Lower leg skin (tissue), 4 donors: ENCODE results near the gene TNFAIP8. TPM values are rescaled to one million over a fixed set of nuclear protein-coding genes. Genes with fewer than 3 reads are reported as not detected.
A peak's percentile ranks its signal among the peaks of the same experiment; 100 is the strongest.

ENCODE experiments used
- DNase-seq, 2 donors: peaks; one replicate each; pipeline ENCODE4 v3.0.0-alpha.2; 2019; ENCODE audit warnings: low spot score in 2 of 2
- H3K4me3 ChIP-seq: fragments of 200-600 bp; sonication (generic); 2 replicates; pipeline ENCODE4 v1.5.1; 2017; ENCODE audit warnings: mild to moderate bottlenecking, low read depth; ENCODE audit not compliant: poor library complexity, severe bottlenecking
- CTCF ChIP-seq, 3 donors: fragments of 450-650 bp; IDR thresholded peaks; one replicate each; pipeline ENCODE4 v1.5.1; 2016; ENCODE audit warnings: antibody characterized with exemption in 3 of 3, mild to moderate bottlenecking in 3 of 3, moderate library complexity in 2 of 3
- POLR2A ChIP-seq, 2 donors: fragments of 450-650 bp; IDR thresholded peaks; one replicate each; pipeline ENCODE4 v1.6.1; 2016 to 2017; ENCODE audit warnings: antibody characterized with exemption in 2 of 2, mild to moderate bottlenecking in 1 of 2, moderate library complexity in 1 of 2
- WGBS, 2 donors: methylation state at CpG; one replicate each; pipeline ENCODE4 v1.1.5; 2018; 5-methylcytosine and 5-hydroxymethylcytosine counted together
- intact Hi-C: fragments of 100-400 bp; cut with DNase I; formaldehyde crosslinking; loops from one replicate; pipeline ENCODE4 v1.15.0; 2023; ENCODE audit warnings: low total_unique reads
- total RNA-seq, 4 donors: library from RNA; depleted of rRNA; stranded (reverse); fragments of >200 nt; gene quantifications; one replicate each; pipeline ENCODE4 v1.1.0, GENCODE V29; 2016

The TNFAIP8 gene
- total RNA-seq, 4 donors from 2014 or later, result 52.0 to 61.2 (median 54.7) TPM

GRCh38 chr5:119405419-119405818 lies 49.6 kb downstream of the TNFAIP8 start:
- intact Hi-C loops, result loop anchor here (10.0 kb wide), 1 partner anchor 61 kb away; no protein-coding TSS in a partner anchor
- DNase-seq, result no peak
- 81 to 84% methylated on average over 4 of the region's 4 CpGs for WGBS, 2 donors
- TF ChIP-seq POLR2A (IDR thresholded peaks at IDR 0.05), result no peak
- no peak for TF ChIP-seq CTCF (IDR thresholded peaks at IDR 0.05)
- H3K4me3 ChIP-seq, result no peak overlapping the region

GRCh38 chr5:119406551-119407110 lies 50.8 kb downstream of the TNFAIP8 start:
- DNase-seq, result no peak
- WGBS, 2 donors, result 85 to 93% methylated on average over 5 of the region's 5 CpGs
- TF ChIP-seq POLR2A (IDR thresholded peaks at IDR 0.05) (no peak), CTCF (IDR thresholded peaks at IDR 0.05) (no peak)
- no peak overlapping the region for H3K4me3 ChIP-seq
- intact Hi-C loops, result loop anchor here (10.0 kb wide), 1 partner anchor 62 kb away; no protein-coding TSS in a partner anchor

GRCh38 chr5:119409235-119409815 lies 53.5 kb downstream of the TNFAIP8 start:
- DNase-seq, result no peak
- TF ChIP-seq POLR2A (IDR thresholded peaks at IDR 0.05) (no peak), CTCF (IDR thresholded peaks at IDR 0.05) (no peak)
- intact Hi-C loops, result loop anchor here (10.0 kb wide), 1 partner anchor 65 kb away; no protein-coding TSS in a partner anchor
- 76 to 85% methylated on average over 3 of the region's 3 CpGs for WGBS, 2 donors
- no peak overlapping the region for H3K4me3 ChIP-seq

- no peak for DNase-seq
- H3K4me3 ChIP-seq, result no peak overlapping the region
- intact Hi-C loops, result loop anchor here (5.0 kb wide), 1 partner anchor 423 kb away; the partner anchor contains the start of gene DTWD2
- WGBS, 2 donors, result 59 to 77% methylated on average over 4 of the region's 4 CpGs
- TF ChIP-seq POLR2A (IDR thresholded peaks at IDR 0.05) (no peak), CTCF (IDR thresholded peaks at IDR 0.05) (no peak)
Measured at GRCh38 chr5:119410448-119411159, 54.8 kb downstream of the TNFAIP8 start.

- peak overlapping the region; percentile 2 for H3K4me3 ChIP-seq
- 5 to 6% methylated on average over 15 of the region's 15 CpGs for WGBS, 2 donors
- intact Hi-C loops, result loop anchor here (5.0 kb wide), 1 partner anchor 424 kb away; the partner anchor contains the start of gene DTWD2
- TF ChIP-seq POLR2A (IDR thresholded peaks at IDR 0.05) (no peak), CTCF (IDR thresholded peaks at IDR 0.05) (peak in 1 of 3 donors; percentile 57)
- peak in 1 of 2 donors; percentile 71 for DNase-seq
Measured at GRCh38 chr5:119411361-119412278, 55.8 kb downstream of the TNFAIP8 start.
